ENCODE measurements around the gene COL5A1.

Gene COL5A1

DNA sequence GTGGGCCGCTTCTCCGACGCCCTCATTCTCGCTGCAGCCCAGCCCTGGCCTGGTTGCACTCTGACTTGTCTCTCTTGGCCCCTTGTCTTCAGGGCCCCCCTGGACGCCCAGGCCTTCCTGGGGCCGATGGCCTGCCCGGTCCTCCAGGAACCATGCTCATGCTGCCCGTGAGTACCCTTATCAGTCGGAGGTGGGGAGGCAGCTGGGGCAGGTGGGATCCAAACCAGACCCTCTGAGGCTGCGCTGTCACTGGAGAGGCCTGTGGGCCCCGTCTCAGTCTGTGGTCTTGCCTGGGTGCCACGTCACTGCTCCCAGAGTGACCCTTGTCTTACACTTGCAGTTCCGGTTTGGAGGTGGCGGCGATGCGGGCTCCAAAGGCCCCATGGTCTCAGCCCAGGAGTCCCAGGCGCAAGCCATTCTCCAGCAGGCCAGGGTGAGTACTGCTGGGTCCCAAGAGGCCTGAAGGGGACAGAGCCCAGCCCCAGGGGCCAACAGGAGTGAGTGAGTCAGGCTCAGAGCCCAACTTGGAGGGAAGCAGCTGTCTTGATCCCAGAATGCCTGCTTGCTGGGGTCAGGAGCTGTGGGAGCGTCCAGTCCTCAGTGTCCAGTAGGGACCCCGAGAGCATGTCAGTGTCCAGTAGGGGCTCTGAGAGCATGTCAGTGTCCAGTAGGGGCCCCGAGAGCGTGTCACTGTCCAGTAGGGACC is 109.0 kb downstream of the COL5A1 start:
- no peak for DNase-seq

DNA sequence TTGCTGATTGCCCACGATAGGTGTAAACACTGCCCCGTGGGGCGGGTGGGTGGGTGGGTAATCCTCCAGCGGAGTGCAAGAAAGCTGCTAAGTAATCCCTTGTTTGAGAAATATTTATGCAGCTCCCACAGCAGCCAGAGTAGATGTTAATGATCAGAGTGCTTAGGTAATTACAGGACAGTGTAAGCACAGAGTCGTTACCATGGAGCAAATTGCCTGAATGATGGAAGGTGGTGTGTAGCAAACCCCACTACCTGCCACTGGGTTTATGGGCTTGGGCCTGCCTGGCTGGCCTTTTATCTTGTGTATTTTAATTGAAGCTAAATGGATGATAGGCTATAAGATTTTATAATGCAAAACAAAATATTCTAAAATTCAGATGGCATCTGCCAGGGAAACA is 110.0 kb downstream of the COL5A1 start:
- DNase-seq, result no peak

GRCh38 chr9:134752471-134753168 is 111.0 kb downstream of the COL5A1 start:
- DNase-seq, result no peak

GRCh38 chr9:134753191-134753590 is 111.6 kb downstream of the COL5A1 start:
- DNase-seq, result no peak

DNA sequence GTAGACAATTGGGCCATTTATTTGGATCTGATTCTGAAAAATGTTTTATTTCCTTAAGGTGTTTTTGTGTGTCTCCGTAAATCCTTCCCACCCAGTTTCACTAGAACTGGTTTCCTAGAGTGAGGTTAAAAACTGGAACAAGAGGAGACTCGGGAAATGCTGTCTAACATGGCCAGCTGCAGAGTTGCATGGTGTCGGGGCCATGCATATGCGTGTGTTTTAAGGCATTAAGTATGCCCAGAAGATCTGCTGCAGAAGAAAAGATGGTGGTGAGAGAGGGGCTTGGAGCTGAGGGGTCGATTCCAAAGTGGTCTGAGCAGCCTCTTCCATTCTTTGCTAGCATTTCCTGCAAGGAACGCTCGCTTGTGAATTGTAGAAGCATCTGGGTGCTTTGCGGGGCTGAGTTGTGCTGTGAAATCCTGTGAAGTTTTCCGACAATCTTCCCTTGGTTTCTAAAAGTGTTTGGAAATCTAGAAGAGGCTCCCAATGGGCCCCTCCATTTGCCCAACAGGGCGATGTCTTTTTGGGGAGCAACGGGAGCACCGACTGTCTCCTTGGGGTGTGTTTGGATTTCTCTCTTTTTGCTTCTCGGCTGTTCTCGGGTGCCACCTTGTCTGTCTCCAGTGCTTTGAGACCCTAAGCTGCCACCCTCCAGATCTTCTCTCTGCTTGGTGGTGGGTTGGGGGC is 113.8 kb downstream of the COL5A1 start:
- DNase-seq, result no peak

DNA sequence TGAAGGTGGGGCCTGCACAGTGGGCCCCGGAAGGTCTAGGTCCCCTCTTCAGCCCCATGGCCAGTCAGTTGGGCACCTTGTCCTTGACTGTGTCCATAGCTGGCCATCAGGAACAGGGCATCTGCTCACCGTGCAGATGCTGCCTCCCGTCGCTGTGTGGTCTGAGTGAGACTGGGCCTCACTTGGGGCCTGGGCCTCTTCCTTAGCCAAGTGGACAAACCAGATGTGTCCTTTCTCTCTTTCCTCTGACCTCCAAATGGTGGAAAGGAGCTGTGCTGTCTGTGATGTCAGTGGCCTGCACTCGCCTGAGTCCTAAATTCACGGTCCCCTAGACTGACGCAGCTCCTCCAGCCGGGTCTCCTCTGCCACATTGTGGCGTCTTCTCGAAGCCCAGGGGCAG is 114.5 kb downstream of the COL5A1 start:
- DNase-seq, result no peak

DNA sequence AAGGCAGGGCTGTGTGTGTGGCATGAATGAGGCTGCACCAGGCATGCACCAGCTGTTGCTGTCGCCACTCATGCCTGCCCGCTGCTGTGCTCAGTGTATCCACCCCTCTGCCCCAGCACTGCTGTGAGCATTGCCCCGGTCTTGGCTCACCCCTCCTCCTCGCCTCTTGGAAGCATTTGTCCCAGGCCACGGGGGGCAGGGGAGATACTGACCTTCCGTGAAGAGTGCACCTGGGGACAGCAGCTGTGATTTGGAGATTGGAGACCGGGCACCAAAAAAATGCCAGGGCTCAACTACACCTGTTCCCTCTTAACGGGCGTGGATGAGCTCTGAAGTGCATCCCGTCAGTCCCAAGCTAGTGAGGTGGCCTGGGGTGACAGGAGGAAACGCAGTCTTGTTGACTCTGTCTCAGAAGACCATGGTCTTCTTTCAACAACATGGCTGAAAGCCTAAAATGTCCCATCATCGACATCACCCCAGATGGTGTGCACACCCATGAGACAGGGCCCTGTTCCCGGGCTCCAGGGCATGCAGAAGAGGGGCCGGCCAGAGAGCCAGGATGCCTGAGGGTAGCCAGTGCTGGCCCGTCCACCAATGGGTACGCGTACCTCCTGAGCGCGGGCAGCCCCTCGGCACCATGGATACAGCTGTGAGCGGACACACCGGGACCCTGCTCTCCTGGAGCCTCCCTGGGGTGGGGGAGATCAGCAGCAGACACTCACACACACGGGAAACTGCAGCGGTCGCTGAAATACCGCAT is 115.8 kb downstream of the COL5A1 start:
- no peak for DNase-seq

DNA sequence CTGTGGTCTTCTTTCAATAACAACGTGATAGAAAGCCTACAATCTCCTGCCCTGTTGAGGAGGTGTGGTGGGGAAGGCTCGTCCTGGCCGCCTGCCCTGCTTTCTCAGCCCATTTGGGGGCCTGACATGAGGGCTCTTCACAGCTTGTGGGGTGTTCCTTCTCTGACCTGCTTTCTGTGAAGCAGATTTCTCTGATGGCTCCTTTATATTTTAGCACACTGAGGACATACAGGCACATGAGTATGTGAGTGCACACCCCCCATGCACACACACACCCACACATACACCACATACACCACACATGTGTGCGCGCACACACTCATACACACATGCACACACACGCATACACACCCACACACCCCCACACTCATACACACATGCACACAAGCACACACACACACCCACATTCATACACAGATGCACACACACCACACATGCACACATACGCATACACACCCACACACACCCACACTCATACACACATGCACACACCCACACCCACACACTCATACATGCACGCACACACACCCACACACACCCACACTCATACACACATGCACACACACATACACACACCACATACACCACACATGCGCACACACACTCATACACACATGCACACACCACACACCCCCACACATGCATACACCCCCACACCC is 117.5 kb downstream of the COL5A1 start:
- DNase-seq, result no peak

DNA sequence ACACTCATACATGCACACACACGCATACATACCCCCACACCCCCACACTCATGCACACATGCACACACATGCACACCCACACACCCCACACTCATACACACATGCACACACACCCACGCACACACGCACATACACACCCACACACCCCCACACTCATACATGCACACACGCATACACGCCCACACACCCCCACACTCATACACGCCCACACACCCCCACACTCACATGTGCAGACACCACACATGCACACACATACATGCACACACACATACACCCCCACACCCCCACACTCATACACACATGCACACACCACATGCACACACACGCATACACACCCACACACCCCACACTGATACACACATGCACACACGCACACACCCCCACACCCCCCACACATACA is 118.3 kb downstream of the COL5A1 start:
- DNase-seq, result no peak

DNA sequence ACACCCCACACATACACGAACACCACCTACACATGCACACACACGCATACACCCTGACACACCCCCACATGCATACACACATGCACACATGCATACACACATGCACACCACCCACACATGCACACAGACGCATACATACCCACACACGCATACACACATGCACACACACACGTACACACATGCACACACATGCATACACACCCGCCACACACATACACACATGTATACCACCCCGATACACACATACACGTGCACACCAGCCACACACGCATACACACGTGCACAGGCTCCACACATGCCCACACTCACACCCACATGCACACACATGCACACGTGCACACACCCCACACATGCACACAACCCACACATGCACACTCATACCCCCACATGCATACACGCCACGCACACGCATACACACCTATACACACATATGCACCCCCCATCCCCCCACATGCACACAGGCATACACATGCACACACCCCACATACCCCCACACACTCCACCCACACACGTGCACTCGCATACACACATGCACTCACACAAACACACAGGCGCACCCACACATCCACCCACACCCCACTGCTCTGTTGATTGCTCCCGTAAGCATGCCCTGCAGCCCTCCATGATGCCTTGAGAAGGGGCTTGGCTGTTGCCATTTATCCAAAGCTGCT is 119.3 kb downstream of the COL5A1 start:
- DNase-seq, result no peak

DNA sequence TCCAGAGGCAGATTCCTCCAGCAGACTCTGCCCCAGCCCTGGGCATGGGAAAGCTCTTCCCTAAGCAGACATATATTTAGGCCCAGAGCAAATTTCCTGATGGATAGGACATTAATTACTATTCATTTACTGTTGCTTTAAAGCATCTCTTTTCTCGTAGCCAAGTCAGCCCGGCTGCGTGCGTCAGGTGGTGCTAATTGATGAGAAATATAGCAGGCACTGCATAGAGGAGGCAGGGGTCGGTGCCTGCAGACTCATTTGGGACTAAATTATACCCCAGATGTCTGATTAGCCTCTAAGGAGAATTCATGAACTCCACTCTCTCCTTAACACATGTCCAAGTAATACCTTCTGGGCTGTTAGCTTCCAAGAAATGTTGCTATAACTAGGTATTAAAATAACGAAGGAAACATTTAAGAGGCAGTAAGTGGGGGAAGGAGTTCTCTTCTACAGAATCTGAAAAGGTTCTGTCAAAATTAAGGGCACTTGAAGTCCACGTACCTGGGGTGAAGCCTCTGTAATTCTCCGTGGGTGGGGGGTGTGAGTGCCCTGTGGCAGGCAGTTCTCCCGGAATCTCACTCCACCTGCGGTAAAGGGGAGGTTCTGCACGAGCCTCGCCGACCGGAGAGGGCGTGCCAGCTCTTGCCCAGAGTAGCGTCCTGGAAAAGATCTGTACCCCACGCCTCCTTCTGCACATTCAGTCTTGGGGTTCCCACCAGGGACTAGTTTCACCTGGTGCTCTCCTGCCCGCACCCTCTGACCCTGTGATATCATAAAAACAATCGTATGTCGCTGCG is 123.1 kb downstream of the COL5A1 start:
- DNase-seq, result no peak

GRCh38 chr9:134765785-134766184 is 124.2 kb downstream of the COL5A1 start:
- DNase-seq, result no peak

DNA sequence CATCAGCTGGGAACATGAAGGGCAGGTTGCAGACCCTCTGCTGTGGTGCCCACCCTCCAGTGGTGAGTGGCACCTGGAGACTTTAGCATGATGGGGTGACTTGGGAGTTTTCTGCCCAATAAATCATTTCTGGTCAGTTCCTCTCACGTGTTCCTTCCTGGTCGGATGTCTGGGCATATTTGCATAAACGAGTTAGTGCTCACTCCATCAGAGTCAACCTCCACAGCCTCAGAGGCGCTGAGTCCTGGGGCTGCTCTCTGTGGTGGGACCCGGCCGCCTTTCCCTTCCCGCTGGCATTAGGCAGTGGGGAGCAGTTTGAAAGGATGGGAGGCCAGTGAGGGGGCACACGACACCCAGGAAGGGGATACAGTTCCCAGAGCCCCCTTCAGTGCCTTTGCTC is 125.0 kb downstream of the COL5A1 start:
- no peak for DNase-seq

DNA sequence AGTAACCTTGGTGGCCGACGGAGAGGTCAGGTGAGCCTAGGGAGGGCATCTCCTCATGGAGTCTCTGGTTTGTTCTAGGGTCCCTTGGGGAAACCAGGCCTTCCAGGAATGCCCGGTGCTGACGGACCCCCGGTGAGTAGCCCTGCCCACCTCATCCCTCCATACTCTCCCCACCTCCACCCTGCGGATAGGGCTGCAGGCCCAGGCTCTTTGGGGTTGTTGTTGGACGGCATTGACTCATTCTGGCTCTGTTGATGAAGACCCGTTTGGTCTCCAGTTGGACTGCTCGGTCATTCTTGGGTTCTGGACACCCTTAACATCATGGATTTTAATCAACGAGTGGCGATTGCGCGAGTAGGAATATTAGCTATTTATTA is 126.7 kb downstream of the COL5A1 start:
- no peak for DNase-seq

DNA sequence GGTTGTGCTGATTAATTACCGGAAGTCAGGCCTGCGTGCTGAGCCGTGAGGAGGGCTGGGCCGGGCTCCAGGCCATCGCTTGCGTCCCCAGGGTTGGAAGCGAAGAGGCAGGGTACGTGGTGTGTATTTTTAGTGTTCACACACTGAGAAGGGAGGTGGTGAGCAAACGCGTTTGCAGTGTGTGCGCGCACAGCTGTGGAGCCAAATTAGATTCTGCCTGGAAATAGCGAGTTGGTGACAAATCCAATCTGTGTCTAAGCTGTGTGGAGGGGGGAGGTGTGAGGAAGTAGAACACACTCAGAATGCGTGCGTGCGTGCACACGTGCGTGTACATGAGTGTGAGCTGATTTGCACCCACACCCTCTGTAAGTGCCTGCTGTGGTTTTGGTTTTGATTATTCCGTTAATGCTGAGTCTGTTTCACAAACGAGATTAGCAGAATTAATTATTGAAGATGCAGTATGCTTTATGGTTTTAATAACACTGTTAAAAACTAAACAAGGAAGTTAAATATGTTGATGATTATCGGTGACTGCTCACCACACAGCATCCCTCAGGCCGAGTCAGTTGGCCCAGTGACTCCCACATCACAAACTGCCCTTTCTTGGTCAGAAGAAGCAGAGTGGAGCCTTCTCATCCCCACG is 127.2 kb downstream of the COL5A1 start:
- DNase-seq, result no peak

- DNase-seq, result no peak
Measured at GRCh38 chr9:134770972-134771971, 129.7 kb downstream of the COL5A1 start.

DNA sequence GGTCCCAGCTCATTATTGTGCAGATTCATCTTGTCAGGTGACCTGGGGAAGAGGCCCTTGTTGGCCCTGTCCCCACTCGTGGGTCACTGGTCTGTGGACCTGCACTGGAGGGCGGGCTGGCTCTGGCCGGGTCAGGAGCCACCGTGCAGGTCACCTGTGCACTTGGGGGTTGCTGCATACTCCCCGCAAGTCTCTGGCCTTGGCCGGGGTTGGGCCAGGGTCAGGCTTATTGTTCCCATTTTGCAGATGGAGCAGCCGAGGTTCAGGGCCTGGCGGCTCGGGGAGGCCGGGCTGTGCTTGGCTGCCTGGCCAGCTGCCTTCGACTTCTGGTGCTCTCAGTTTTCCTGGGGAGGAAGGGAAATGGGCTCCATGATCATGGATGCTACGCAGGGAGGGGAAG is 130.7 kb downstream of the COL5A1 start:
- no peak for DNase-seq

- DNase-seq, result no peak
Measured at GRCh38 chr9:134773842-134774241, 132.2 kb downstream of the COL5A1 start.

DNA sequence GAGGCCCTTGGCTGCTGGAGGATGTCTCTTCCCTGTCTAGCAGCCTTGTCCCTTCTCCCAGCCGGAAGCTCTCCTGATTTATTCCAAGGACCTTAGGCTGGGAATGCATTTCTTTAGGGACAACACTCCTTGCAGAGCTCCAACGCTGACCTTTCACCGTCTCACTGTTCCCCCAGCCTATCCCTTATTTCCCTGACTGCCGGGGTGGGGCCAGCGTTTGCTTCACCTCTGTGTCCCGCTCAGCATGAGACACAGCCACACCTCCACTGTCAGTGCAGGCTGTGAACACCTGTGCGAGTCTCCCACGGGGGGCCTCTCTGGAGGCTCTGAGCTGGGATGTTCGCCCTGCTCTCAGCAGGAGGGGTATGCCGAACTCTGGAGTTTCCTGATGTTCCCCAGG is 132.8 kb downstream of the COL5A1 start:
- no peak for DNase-seq
